ENCODE data around the gene SLC12A8. TPM values are rescaled to one million over a fixed set of nuclear protein-coding genes. Genes with fewer than 3 reads are reported as not detected.

Gene SLC12A8
- total RNA-seq, 1 donor from 2014 or later: 49.5 TPM

DNA sequence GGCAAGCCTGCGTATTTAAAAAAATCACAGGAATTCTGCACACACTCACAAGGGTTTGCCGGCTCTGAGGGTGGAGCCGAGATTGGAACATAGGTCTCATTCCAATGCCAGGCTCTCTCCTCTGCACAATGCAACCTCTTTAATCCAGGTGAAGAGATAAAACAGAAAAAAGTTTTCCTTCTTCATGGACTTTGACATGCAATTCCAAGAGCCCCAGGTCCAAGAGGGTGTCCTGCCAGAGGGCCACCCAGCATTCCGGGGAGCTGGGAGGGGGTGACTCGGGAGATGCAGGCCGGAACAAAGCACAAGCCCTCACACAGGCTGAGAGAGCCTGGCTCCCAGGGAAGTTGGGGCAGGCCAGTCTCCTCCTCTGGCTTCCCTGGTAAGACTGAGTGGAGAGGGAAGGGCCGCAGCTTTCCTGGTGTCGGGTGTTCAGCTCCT lies 6.7 kb upstream of the SLC12A8 start:
- no peak for DNase-seq (ENCODE audit: low spot score)

DNA sequence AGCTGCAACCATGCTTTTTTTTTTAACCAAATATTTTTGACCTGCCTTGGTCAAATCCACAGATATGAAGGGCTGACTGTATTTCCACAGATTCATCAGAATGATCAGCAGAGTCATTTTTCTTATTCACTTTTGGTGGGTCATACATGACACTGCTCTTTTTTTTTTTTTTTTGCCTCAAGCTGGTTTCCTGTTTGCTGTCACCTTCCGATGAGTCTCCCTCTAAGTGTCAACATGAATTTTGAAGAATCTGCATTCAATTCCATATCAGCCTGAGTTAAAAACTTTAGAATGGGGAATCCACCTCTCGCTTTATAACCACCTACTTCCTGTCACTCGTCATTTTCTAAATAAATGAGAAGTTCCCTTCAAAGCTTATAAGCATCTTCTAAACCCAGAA lies 2.2 kb upstream of the SLC12A8 start:
- DNase-seq (ENCODE audit: low spot score): no peak

DNA sequence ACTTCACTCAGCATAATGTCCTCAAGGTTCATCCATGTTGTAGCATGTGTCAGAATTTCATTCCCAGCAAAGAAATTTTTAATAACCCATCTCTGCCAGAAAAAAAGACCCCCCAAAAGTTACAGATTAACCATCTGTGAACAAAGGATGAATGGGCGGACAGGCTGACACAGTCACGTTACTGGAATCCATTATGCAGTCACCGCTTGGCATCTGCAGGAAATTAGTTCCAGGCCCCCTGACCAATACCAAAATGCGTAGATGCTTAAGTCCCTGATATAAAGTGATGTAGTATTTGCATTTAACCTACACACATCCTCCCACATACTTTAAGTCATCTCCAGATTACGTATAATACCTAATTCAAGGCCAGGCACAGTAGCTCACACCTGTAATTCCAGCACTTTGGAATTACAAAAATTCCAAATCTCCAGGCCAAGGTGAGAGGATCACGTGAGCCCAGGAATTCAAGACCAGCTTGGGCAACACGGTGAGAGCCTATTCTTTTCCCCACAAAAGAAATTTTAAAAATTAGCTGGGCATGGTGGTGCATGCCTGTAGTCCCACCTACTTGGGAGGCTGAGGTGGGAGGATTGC lies 1.5 kb upstream of the SLC12A8 start:
- DNase-seq (ENCODE audit: low spot score): no peak

DNA sequence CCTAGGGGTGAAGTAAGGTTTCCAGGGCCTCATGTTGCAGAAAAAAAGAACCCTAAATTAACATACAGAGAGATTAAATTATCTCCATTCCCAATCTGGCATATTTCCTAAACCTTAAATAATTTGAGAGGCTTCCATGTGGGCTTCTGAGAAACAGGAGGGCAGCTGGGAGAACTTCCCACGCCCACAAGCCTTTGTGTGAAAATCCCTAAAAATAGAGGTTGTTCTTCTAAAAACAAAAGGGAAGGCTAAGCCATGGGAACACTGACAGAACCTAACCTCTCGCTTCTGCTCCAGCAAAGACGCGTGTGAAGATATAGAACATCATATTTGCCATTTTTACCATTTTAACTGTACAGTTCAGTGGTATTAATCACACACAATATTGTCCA lies 812 bp upstream of the SLC12A8 start:
- no peak for DNase-seq (ENCODE audit: low spot score)

DNA sequence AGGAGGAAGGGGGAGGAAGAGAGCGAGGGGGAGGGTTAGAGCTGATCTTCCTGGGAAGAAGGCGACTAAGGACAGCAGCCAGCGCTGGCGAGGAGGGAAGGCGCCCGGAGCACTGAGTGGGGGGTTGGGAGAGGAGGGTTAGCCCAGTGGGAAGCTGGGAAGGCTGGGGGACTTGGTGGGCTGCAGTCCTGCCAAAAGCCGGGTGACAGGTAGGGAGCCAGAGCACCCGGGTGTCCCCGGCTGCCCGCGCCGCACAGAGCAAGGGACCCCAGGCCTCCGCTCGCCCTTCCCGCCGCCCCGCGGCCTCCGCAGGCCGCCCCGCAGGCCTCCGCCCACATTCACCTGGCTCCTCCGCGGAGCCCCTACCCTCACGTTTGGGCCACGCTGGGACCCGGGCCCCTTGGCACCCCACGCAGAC lies 448 bp downstream of the SLC12A8 start:
- no peak for DNase-seq (ENCODE audit: low spot score)

DNA sequence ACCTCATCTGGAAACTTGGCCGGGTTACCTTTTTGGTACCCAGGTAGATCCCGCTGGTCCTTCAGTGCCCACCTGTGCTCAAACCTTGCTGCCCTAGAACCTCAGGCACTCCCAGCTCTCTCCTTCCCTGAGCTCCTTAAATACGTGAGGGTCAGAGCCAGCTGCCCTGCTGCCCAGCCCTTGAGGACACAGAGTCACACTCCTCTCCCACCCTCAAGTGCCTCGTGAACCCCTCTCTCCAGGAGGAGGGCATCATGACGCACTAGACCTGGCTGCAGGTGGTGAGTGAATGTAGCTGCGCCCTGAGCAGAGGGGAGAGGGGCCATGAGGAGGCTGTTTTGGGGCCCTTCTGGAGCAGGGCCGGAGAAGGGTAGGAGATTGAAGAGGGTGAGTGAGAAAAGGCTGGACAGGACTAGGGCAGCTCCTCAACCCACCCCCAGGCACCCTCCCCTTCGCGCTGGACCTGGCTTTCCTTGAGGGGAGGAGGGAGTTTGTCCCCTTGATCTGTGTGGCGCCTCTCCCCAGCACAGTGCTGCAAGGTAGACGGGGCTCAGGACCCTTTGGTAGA lies 941 bp downstream of the SLC12A8 start:
- no peak for DNase-seq (ENCODE audit: low spot score)

DNA sequence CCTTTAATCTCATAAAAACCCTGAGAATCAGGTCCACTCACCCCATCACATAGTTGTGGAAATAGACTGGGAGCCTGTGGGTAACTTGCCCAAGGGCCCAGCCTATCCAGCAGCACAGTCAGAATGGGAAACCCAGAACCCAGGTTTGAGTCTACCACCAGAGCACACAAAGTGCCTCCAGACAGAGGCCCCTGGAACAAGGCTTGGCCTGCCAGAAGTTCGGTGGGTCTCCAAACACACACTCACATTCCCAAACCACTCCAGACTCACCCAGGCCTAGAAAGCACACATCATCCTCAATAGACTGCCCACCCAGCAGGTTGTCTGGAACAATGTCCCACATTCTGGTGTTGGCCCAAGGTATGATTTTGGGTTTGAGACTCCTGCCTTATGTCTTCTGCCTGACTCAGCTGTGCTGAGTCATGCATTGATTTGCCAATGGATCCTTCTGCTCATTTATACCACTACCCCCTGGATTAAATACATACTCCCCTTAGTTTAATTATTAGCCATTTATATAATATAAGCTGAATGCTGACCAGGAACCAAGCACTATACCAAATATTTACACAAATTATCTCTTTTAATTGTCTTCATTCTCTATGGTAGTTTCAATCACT lies 4.5 kb downstream of the SLC12A8 start:
- DNase-seq (ENCODE audit: low spot score): no peak

DNA sequence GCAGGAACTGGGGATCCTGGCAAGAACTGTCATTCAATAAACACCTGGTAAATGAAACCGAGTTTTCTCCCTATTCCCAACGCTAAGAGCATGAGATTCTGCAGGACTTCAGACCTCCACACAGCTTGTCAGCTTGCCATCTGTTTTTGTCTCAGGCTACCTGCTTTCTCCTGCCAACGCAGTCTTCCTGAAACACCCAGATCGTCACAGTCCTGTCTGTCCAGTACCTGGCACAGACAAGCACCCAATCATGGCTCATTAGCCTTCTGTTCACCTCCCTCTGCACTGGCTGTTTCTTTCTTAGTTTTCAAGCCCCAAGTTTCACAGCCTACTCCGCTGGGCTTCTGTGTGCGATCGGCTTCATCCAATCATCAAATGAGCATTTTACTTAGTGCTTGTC lies 5.0 kb downstream of the SLC12A8 start:
- peak; percentile 81 for DNase-seq (ENCODE audit: low spot score)

DNA sequence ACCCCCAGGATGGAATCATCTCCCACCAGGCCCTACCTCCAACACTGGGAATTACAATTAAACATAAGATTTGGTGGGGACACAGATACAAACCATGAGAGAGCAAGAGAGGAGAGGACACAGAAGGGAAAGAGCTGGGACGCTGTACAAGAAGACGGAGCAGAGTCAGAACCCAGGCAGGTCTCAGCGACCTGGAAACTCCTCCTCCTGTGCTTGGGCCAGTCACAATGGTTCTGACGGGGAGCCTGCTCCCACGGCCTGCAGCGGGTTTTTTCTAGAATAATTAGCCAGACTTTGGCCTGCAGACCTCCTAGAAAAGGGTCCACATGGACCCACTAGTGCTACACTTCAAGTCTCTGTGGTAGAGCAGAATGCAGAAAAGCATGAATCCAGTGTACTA lies 5.6 kb downstream of the SLC12A8 start:
- DNase-seq (ENCODE audit: low spot score): no peak

DNA sequence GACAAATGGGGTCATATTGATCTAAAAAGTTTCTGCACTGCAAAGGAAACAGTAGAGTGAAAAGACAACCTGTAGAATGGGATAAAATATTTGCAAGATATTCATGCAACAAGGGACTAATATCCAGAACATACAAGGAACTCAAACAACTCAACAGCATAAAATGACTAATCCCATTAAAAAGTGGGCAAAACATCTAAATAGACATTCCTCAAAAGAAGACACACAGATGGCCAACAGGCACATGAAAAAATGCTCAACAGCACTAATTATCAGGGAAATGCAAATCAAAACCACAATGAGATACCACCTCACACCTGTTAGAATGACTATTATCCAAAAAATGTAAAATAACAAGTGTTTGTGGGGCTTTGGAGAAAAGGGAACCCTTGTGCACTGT lies 8.8 kb downstream of the SLC12A8 start:
- no peak for DNase-seq (ENCODE audit: low spot score)

DNA sequence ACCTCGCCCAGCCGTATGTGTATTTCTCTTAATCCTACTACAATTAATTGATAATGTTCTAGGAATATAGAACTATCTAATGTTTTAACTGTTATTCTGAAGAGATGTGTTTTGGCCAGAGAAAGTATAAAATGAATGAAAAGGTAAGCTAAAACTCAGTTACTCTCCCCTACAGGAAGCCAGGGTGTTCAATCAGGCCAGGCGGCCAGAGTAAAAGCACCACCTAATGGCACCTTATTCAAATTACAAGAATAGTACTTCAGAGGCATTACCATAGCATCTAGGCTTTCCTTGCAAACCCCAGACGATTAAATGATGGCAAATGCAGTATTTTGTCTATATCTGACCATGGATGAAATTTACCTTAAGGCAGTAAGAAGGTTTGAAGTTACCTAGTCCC lies 10.4 kb downstream of the SLC12A8 start:
- DNase-seq (ENCODE audit: low spot score): no peak

DNA sequence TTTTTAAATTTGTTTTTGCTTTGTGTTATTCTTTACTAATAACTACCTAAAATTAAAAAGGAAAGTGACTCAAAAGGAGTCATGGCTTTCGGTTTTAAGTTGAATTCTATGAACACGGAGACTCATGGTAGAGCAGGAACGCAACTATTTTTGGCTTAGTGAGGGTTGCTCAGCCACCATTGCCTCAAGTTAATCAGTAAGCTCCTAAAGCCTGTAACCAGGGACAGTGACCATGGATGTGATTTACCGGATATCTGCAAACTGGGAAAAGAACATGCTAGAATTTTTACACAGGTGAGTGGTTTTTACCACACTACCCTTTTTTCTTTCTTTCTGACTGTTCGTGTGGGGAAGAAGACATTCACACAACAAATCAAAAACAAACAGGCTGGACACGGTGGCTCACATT lies 11.8 kb downstream of the SLC12A8 start:
- no peak for DNase-seq (ENCODE audit: low spot score)

DNA sequence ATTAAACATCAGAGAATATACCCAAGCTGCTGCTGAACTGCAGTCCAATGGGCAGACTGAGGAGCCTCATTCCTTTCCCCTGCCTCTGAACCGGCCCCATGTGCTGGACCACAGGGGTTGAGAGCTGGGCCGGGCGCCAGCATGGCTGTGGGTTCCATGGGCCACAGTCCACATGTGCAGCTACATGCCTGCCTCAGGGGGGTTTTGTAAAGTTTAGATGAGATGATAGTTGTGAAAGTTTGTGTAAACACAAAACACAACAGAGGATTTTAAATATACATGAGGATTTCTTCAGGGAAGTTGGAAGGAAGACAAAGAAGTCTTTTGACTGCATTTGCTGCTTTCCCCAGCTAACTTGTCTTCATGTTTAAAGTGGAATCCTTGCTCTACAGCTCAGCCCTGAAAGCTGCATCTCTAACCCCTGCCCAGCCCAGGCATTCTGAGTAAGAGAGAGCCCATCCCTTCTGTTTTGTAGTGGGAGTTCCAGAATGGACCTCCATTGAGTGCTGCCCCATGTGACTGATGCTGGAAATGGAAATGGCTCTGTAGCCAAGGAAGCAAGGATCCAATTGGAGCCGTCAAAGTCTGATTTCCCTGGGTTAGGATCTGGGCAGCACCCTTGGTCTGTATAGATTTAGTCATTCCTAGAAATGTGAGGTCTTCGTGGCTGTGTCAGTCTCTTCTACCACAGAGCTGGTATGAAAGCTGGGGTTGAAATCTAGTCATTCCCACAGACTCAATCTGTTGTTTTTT lies 17.5 kb downstream of the SLC12A8 start:
- peak; percentile 56 for DNase-seq (ENCODE audit: low spot score)

DNA sequence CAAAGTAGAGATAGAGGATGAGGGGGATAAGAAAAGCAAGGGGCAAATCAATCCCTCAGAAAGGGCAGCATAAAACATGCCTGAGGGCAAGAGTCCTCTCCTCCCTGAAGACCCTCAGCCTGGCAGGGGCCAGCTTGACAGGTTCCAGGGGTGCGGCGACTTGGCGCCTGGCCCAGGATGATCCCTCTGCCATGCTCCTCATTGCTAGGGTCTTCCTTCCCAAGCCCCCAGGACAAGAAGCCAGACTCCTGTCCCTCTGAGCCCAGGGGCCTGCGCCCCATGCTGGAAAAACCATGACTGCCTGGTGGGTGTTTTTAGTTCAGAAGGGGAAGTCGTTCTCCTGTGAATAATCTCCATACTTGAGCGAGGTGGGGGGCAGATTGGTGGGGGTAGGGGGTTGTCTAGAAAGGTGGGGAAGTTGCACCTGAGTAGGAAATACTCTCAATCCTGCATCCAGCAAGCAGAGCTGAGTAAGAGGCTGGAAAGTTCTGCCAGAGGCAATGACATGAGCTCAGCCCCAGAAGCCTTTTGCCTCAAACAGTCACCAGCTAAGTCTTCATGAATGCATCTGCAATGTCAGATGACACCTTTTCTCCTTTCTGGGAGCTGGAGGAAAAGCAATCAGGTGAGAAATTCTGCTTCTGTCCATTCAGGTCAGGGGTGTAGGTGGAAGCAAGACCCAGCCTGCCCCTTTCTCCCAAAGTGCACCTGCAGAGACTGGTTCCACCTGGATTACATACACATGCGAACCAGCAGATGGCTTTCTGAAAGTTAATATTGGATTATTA lies 18.3 kb downstream of the SLC12A8 start:
- DNase-seq (ENCODE audit: low spot score): no peak

DNA sequence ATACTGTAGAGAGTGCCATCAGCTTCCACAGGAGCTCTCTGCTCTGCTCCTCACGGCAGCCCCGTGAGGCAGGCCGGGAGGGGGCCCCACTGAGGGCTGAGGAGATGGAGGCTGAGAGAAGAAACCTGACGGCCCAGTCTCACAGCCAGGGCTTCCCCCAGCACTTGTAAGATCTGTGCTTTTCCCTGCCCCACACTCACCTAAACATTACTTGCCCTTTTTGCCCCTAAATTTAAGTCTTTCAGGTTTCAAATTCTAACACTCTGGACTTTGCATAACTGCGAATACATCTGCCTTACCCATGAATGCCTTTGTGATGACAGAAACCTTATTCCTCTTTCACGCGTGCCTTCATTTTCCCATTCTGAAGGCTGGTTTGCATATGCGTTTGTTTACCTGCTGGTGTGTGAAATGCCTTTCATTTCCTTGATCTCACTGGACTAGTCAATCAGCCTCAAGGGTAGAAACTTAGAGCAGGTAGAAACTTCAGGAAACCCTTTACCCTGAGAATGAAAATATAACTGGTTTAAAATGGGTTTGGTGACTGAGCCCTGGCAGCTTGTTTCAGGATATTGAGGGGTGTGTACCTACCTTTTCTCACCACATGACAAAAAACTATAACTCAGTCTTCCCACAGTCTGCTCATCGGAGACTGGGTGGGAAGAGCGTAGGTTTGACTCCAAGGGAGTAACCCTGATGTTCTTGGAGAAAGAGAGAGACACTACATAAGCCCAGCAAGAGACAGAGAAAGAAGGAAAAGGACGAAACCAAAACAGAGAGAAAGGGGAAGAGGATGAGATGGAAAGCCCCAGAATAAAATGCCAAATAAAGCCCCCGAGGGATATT lies 20.1 kb downstream of the SLC12A8 start:
- DNase-seq (ENCODE audit: low spot score): no peak

DNA sequence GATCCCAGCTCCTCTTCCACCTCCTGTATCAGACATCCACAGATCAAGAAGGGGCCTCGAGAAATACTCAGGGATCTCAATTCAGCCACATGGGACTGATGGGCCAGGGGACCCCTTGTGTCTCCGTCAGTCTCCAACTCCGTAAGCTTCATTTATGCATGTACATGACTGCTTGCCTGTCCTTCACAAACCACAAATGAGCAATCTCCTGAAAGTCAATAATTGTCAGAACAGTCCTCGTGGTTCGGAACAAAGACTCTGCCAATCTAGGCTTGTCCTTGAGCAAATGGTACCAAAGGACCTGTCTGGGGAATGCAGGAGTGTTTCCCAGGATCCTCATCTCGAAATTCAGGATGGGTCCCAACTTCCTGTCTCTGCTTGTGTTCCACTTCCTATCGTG lies 20.8 kb downstream of the SLC12A8 start:
- DNase-seq (ENCODE audit: low spot score): no peak

DNA sequence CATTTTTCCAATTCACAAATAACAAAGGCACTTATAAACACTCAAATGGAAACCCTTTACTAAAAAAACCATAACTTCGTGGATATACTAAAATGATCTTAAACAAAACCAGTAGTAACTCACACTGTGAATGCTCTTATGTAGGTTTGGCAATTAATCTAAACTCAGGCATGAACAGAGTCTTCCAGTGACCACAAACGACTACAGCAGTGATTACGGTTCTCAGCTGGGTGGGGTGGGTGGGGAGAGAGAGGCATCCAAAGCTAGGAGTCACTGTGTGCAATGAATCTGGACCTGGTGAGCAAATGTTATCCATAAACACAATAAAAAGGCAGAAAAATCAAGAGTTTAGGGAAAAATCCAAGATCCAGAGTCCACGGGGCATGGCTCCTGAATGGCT lies 21.3 kb downstream of the SLC12A8 start:
- no peak for DNase-seq (ENCODE audit: low spot score)

DNA sequence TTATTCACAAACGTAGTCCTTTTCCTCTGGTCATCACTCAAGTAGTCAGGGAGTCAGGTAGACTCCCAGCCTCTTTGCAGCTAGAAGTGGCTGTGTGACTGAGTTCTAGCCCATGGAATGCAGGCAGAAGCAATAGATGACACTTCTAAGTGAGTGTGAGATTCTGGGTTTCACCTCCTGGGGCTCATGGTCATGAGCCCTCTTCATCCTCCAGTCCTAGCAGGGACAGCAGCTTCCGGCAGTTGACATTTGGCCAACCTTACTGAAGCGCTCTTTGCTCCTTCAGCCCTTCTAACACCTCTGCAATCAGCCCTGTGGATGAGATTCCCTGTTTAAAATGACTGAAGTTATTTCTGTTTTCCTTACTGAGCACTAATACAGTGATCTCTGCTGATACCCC lies 21.8 kb downstream of the SLC12A8 start:
- DNase-seq (ENCODE audit: low spot score): no peak

DNA sequence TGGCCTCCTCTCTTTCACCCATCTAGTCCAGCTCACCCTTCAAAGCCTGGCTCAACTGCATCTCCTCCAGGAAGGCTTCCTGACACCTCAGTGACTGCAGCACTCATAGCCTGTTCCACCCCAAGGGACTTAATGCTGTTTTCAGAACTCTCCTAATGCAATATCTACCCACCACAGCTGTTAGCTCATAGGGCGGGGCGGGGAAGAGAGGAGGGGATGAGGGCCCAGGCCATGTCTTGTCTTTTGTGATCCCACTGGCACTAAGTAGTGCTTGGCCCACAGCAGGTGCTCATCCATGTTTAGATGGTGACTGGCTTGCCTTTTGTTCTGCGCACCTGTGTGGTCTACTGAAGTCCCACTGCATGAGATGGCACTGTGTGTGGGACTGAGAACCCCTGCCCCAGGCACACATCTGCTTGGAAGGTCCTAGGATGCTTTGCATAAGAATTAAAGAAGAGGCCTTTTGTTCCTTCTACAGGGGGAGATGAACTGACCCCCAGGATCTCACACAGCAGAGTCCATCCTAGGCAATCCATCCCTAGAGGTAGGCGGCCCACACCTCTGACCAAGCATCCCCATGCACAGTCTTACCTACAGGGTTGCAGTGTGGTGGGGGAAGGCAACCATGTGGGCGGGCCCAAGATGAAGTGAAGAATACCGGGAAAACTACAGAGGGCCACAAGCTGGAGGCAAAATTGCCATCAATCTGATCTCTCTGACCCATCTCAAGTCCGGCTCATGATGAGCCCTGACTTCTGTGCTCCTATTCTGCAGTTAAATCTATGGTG lies 23.0 kb downstream of the SLC12A8 start:
- no peak for DNase-seq (ENCODE audit: low spot score)

DNA sequence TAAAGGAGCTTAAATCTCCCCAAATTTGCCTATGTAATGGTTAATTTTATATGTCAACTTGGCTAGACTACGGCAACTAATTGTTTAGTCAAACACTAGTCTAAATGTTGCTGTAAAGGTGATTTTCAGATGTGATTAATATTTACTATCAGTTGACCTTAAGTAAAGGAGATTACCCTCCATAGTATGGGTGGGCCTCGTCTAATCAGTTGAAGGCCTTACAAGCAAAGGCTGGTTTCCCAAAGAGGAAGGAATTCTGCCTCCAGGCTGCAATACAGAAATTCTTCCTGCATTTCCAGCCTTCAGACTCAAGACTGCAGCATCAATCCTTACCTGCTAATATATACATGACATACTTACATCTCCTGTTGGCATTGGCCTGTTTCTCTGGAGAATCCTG lies 23.6 kb downstream of the SLC12A8 start:
- DNase-seq (ENCODE audit: low spot score): no peak

DNA sequence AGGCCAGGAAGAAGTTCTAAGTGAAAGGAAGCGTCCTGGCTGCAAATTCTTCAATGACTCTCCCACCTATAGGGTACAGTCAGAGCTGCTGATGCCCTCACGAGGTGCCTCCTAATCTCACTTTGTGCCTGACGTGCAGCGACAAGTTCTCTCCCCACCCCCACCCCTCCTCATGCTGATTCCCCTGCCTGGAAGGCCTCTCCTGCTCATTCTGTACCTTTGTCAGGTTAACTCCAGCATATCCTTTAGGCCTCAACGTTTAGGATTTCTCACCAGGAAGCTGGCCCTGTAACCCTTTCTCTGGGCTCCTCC lies 25.0 kb downstream of the SLC12A8 start:
- no peak for DNase-seq (ENCODE audit: low spot score)
